Activated CD4-positive, alpha-beta memory T cell treated with anti-CD3 and anti-CD28 coated beads, Interleukin-2, amount 10 ng/mL, durations not matched to agents 7 days and 5 days (primary cell): ENCODE results near the gene GNAQ. TPM values are rescaled to one million over a fixed set of nuclear protein-coding genes. Genes with fewer than 3 reads are reported as not detected.
"Not testable (repeated sequence)": the region's sequence is repeated elsewhere in the genome, so short reads cannot be mapped to it uniquely, and the experiment has no call there.

Experiments used
- CTCF ChIA-PET: fragments of 350-600 bp; sonication (Branson Sonifier 250); formaldehyde crosslinking; loops from one replicate; lab custom pipeline; 2021; ENCODE audit warnings: antibody characterized with exemption, inconsistent platforms; lab: Charles Lee
- POLR2A ChIA-PET: fragments of 350-600 bp; sonication (Branson Sonifier 250); formaldehyde crosslinking; loops from one replicate; lab custom pipeline; 2021; ENCODE audit warnings: antibody characterized with exemption; lab: Charles Lee
- DNase-seq: peaks from one replicate; pipeline ENCODE4 v3.0.0-alpha.2; 2020
- H3K27ac Mint-ChIP-seq: one replicate; pipeline ENCODE4 v1.8.0; 2021; ENCODE audit warnings: mild to moderate bottlenecking, mixed read lengths
- H3K27me3 Mint-ChIP-seq: one replicate; pipeline ENCODE4 v1.8.0; 2021; ENCODE audit warnings: mixed read lengths
- H3K36me3 Mint-ChIP-seq: one replicate; pipeline ENCODE4 v1.8.0; 2021; ENCODE audit warnings: low read depth, mixed read lengths
- H3K4me1 Mint-ChIP-seq: one replicate; pipeline ENCODE4 v1.8.0; 2021; ENCODE audit warnings: mixed read lengths
- H3K4me3 Mint-ChIP-seq: one replicate; pipeline ENCODE4 v1.8.0; 2021; ENCODE audit warnings: mild to moderate bottlenecking, mixed read lengths
- H3K9me3 Mint-ChIP-seq: one replicate; pipeline ENCODE4 v1.8.0; 2021; ENCODE audit warnings: mixed read lengths
- total RNA-seq, 2 experiments: library from RNA; stranded (reverse); gene quantifications; one replicate each; pipeline ENCODE4 v1.2.3, GENCODE V29; 2021

GNAQ gene
- total RNA-seq, 2 experiments from 2014 or later: 28.0 to 28.8 TPM

DNA sequence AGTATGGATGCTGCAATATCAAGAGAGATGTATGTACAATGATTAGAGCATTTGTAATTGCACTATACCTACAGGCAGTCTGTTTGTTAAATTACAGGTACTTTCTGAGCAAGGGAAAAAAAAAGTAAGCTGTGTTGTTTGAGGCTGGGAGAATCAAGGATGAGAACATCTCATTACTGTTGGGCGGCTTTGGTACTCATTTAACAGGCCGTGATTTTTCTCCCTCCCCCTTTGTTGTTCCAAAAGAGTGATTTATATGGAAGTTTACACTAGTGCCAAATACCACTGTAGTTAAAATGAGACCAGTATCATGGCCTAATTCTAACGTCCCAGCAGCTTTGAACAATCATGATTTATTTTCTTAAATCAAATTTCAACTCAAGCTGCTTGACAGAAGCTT lies 312.3 kb downstream of the GNAQ start:
- Mint-ChIP-seq H3K36me3 (peaks cover 15% of the 10 kb centered on the region), H3K27ac (no peak overlapping the region), H3K4me1 (peaks cover 1% of the 10 kb centered on the region), H3K27me3 (no peaks in the 10 kb centered on the region), H3K9me3 (no peaks in the 10 kb centered on the region), H3K4me3 (no peak overlapping the region)
- no peak for DNase-seq
- ChIA-PET POLR2A (no interaction called here), CTCF (no interaction called here)

DNA sequence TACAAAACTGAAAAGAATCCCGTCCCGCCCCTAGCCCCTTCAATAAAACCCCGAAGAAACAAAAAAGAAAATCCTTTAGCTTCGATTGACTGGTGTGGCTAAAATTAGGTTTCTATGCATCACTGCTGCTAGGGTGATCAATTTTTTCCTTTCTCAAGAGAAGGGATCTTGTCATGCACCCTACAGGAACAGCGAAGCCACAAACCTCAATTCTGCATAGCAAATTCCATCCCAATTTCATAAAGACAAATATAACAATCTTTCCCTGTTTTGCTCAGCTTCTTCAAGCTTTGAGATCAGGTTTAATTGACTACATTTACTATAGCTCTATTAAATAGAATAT lies 313.3 kb downstream of the GNAQ start:
- POLR2A ChIA-PET, H3K4me3 Mint-ChIP-seq, H3K27ac Mint-ChIP-seq, H3K36me3 Mint-ChIP-seq, H3K27me3 Mint-ChIP-seq, H3K4me1 Mint-ChIP-seq, CTCF ChIA-PET, DNase-seq, H3K9me3 Mint-ChIP-seq: not testable (repeated sequence)

- H3K27me3 Mint-ChIP-seq, H3K36me3 Mint-ChIP-seq, DNase-seq, H3K4me3 Mint-ChIP-seq, POLR2A ChIA-PET, H3K27ac Mint-ChIP-seq, H3K4me1 Mint-ChIP-seq, H3K9me3 Mint-ChIP-seq, CTCF ChIA-PET: not testable (repeated sequence)
These were observed 313.9 kb downstream of the GNAQ start for GRCh38 chr9:77717608-77718297.

DNA sequence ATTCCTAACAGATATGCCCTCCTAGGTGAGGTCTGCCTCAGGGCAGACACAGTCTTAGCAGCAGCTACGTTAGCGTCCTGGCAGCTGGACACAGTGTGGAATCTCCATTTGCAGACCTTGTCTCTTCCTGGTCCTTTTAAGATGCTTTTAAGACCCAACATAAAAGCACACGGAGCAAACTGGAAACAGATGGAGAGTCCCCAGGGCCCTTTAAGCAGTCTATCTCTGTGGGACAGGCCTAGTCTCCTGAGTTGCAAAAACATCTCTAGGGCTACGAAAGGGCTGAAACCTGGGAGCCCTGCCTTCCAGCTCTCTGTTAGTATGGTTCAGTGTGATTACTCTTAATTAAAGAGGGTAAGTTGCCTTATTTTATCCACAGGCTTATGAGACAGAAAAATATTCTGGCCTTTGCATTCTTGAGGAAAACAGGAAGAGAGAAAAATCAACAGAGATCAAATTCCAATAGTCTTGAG lies 317.5 kb downstream of the GNAQ start:
- ChIA-PET POLR2A (interaction anchor here (1.0 kb wide), 1 partner anchor 19 kb away, joined by 3 read pairs; no protein-coding TSS in a partner anchor), CTCF (no interaction called here)
- peaks cover 2% of the 10 kb centered on the region for H3K4me1 Mint-ChIP-seq
- H3K36me3 Mint-ChIP-seq: peaks cover 3% of the 10 kb centered on the region
- no peak overlapping the region for H3K27ac Mint-ChIP-seq
- no peak for DNase-seq
- H3K27me3 Mint-ChIP-seq: no peaks in the 10 kb centered on the region
- H3K4me3 Mint-ChIP-seq: no peak overlapping the region
- H3K9me3 Mint-ChIP-seq: peaks cover 2% of the 10 kb centered on the region

DNA sequence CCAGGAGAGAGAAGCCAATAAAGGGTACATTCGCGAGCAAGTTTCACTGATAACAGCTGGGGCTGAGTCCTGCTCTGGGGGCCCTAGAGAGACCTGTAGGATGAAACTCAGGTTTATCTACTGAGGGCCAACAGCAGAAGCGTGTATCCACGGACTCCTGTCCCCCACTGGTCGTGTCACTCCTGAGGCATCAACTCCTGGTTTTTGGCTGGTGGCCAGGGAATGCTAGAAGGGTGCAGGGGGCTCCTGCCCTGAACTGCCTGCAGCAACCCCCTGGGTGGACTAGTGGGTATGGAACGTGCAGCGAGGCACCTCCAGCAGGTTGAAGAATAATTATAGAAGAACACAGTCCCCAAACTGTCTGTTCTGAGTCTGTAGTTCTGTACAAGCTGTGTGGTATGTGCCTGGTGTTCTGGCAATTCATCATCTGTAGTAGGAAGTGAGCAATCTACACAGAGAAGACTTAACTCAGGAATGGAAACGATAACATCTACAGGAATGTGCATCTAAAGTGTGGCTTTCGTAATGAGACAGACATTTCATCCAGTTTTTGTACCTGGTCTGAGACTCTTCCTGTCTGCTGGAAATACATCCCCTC lies 319.0 kb downstream of the GNAQ start:
- H3K9me3 Mint-ChIP-seq: peaks cover 2% of the 10 kb centered on the region
- no peak for DNase-seq
- H3K4me1 Mint-ChIP-seq: peaks cover 2% of the 10 kb centered on the region
- POLR2A ChIA-PET: no interaction called here
- no peak overlapping the region for H3K4me3 Mint-ChIP-seq
- H3K27me3 Mint-ChIP-seq: peaks cover 3% of the 10 kb centered on the region
- H3K36me3 Mint-ChIP-seq: peaks cover 2% of the 10 kb centered on the region
- CTCF ChIA-PET: interaction anchor here (0.6 kb wide), 1 partner anchor 398 kb away, joined by 4 read pairs; no protein-coding TSS in a partner anchor
- no peak overlapping the region for H3K27ac Mint-ChIP-seq

DNA sequence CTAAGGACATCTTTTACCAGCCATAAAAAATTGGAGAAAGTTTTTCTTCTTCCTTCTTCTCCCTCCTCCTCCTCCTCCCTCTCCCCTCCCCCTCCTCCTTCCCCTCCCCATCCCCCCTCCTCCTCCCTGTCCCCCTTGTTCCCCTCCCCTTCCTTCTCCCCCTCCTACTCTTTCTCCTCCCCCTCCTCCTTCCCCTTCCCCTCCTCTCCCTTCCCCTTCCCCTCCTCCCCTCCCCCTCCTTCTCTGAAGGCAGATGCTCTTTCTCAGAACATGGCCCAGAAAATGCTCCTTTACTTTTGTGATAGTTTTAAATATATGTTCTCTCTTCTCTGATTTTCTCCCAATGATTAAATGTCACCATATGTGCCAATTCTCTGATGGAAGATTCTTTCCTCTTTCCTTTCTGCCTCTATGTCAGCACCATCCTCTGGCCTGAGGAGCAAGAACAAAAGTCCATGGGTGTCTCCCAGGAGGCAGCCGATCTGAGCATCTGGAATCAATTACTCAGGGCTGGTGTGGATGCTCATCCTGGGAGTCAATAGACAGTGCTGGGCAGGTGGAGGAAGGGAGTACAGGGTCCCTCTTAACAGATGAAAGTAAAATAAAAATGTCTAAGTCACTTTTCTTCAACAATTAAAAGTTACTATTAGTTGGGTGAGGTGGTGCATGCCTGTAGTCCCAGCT lies 320.5 kb downstream of the GNAQ start:
- Mint-ChIP-seq H3K36me3 (peaks cover 2% of the 10 kb centered on the region), H3K27me3 (peaks cover 3% of the 10 kb centered on the region), H3K9me3 (peaks cover 2% of the 10 kb centered on the region), H3K4me3 (no peak overlapping the region), H3K27ac (no peak overlapping the region), H3K4me1 (peaks cover 2% of the 10 kb centered on the region)
- POLR2A ChIA-PET: no interaction called here
- DNase-seq: no peak
- CTCF ChIA-PET: no interaction called here

DNA sequence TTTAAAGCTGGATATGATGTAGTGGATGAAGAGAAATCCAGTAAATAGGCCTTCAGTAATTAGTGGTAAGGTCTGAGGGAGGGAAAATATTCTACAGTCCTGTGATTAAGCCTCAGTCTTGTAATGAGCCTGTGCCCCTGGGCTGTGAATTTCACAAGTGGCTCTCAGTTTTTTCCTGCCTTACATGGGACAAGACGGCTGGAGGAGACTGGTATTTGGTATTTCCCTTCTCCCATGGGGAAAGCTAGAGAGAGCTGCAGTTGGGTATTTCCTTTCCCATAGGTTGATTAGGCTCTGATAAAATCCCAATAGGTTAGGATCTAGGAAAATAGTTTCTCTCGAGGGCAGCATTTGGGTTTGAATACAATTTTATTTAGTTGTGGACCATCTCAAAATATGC lies 321.3 kb downstream of the GNAQ start:
- ChIA-PET CTCF (no interaction called here), POLR2A (no interaction called here)
- H3K27ac Mint-ChIP-seq: no peak overlapping the region
- peaks cover 2% of the 10 kb centered on the region for H3K4me1 Mint-ChIP-seq
- H3K27me3 Mint-ChIP-seq: peaks cover 3% of the 10 kb centered on the region
- peaks cover 2% of the 10 kb centered on the region for H3K9me3 Mint-ChIP-seq
- no peak for DNase-seq
- no peaks in the 10 kb centered on the region for H3K36me3 Mint-ChIP-seq
- no peak overlapping the region for H3K4me3 Mint-ChIP-seq

GRCh38 chr9:77708064-77708815 lies 323.4 kb downstream of the GNAQ start:
- POLR2A ChIA-PET: no interaction called here
- DNase-seq: no peak
- Mint-ChIP-seq H3K9me3 (peaks cover 2% of the 10 kb centered on the region), H3K27ac (no peak overlapping the region), H3K36me3 (no peaks in the 10 kb centered on the region), H3K4me1 (peaks cover 2% of the 10 kb centered on the region), H3K4me3 (no peak overlapping the region), H3K27me3 (peaks cover 3% of the 10 kb centered on the region)
- CTCF ChIA-PET: no interaction called here

DNA sequence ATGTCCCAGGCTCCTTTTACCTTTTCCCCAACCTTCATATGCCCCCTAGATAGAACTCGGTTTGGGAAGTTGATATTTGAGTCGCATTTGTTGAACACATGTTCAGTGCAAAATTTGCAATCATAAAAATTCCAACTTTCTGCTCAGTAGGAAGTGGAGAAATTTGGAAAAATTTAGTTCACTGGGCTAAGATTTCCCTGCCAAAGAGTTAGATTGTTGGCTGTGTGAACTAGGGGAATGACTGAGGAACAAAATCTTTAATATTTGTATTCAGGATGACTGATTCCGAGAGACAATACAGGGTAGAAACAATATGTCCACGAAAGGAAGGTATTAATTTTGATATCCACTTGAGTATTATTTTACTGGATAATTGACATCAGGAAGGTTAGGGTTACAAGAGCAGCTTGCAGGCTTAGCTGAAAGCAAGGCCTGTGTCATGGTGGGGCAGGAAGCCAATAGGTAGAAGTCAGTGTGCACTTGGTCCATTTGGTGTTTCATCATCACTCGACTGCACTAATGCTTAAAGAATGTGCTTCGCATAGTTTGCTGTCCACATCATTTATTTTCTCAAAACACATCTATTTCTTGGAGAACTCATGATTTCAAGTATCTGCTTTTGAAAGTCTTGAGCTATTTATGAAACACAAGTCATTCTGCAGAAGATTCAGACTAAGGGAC lies 324.1 kb downstream of the GNAQ start:
- H3K4me1 Mint-ChIP-seq: no peaks in the 10 kb centered on the region
- H3K27me3 Mint-ChIP-seq: peaks cover 3% of the 10 kb centered on the region
- CTCF ChIA-PET: no interaction called here
- H3K4me3 Mint-ChIP-seq: no peak overlapping the region
- H3K27ac Mint-ChIP-seq: no peak overlapping the region
- H3K9me3 Mint-ChIP-seq: peaks cover 2% of the 10 kb centered on the region
- no peak for DNase-seq
- H3K36me3 Mint-ChIP-seq: no peaks in the 10 kb centered on the region
- POLR2A ChIA-PET: no interaction called here

GRCh38 chr9:77705636-77706035 lies 326.0 kb downstream of the GNAQ start:
- Mint-ChIP-seq H3K9me3 (no peaks in the 10 kb centered on the region), H3K27me3 (peaks cover 3% of the 10 kb centered on the region), H3K36me3 (no peaks in the 10 kb centered on the region), H3K27ac (no peak overlapping the region), H3K4me3 (no peak overlapping the region), H3K4me1 (no peaks in the 10 kb centered on the region)
- ChIA-PET CTCF (no interaction called here), POLR2A (no interaction called here)
- no peak for DNase-seq

GRCh38 chr9:77702521-77703390 lies 328.9 kb downstream of the GNAQ start:
- CTCF ChIA-PET, H3K27me3 Mint-ChIP-seq, H3K4me1 Mint-ChIP-seq, H3K36me3 Mint-ChIP-seq, POLR2A ChIA-PET, H3K27ac Mint-ChIP-seq, DNase-seq, H3K9me3 Mint-ChIP-seq, H3K4me3 Mint-ChIP-seq: not testable (repeated sequence)
